NCI-H1436 treated with DMSO at 0.1 percent for 48 hours (cell line): ENCODE results near the gene FBN1.

Source experiments
- DNase-seq: peaks from one replicate; lab custom pipeline; 2025; lab: John Stamatoyannopoulos, UW

The FBN1 gene

GRCh38 chr15:48426941-48427340, 218.6 kb downstream of the FBN1 start:
- no peak for DNase-seq

- DNase-seq, result no peak
These were observed 219.5 kb downstream of the FBN1 start for GRCh38 chr15:48426044-48426443.

DNA sequence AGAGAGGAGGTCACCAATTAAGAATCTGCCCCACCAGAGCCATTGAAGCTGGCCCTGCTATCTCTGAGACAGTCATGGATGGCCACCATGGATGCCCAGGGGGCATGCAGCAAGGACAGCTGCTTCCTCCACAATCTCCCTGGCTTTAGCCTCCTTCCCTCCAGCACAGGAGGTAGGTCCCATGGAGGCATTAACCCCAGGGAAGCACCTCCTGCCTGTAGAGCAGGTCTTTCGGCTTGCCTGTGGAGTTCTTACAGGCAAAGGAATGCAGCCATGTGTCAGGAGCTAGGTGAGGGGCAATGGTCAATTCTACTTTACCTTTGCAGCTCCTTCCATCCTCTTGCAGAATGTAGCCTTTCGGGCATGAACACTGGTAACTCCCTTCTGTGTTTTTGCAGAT, 220.5 kb downstream of the FBN1 start:
- DNase-seq, result no peak

DNA sequence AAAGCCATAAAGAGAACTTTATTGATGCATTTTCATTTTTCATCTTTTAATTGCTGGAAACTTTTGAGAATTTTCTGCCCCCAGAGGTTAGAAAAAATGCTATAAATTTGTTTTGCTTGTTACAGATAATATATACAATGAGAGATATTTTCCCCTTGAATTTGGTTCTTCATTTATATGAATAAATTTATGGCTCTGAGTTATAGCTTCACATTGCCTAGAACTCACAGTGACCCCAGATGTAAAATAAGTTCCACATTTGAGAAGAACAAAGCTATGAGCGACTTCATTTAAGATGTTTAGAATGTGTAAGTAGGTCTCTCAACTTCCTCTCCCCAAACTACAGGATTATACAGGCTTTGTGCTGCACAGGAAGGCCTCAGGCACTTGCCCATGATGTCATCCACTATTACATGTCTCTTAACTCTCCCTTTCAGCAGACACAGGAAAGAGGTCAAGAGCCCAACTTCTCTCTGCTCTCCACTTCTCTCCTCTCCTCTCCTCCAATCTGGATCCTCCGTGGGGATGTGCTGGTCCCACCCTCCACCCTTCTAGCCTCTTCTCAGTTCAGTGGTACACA, 221.5 kb downstream of the FBN1 start:
- DNase-seq, result no peak

GRCh38 chr15:48423342-48423741, 222.2 kb downstream of the FBN1 start:
- DNase-seq, result no peak

- DNase-seq, result no peak
These were observed 223.1 kb downstream of the FBN1 start for GRCh38 chr15:48422401-48422800.

- no peak for DNase-seq
These were observed 224.1 kb downstream of the FBN1 start for GRCh38 chr15:48421362-48421761.

DNA sequence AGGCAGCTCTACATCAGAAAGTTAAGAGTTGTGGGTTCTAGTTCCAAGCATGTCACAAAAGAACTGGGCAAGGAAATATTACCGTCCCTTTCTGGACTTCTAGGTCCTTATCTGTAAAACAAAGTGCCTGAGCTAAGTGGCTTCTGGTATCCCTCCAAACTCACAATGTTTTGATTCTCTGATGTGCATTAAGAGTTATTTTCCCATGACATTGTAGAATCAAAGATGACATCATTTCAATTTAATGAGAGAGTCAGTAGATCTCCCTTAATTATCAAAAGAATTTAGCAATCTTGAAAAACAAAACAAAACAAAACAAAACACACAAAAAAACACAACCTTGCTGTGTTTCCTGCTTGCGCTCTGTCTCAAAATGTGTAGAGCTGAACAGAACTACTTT, 225.6 kb downstream of the FBN1 start:
- no peak for DNase-seq

GRCh38 chr15:48418343-48418742, 227.2 kb downstream of the FBN1 start:
- no peak for DNase-seq

DNA sequence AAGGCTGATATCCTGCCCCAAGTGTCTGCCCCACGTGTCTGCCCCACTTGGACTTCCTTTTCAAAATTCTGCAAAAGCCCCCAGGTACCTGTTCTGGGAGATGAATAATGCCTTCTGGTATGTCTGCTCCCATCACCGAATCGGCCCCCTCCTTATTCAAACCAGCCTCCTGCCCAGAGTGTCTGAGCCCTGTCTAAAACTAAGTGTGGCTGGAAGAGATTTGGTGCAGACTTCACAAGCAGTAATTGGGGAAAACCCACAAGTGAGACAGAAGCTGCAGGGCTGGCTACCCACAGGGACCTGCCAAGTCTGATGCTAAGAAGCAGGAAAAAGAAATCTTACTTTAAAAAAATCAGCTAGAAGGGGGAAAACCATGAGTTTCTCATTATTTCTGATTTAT, 229.2 kb downstream of the FBN1 start:
- DNase-seq, result no peak

DNA sequence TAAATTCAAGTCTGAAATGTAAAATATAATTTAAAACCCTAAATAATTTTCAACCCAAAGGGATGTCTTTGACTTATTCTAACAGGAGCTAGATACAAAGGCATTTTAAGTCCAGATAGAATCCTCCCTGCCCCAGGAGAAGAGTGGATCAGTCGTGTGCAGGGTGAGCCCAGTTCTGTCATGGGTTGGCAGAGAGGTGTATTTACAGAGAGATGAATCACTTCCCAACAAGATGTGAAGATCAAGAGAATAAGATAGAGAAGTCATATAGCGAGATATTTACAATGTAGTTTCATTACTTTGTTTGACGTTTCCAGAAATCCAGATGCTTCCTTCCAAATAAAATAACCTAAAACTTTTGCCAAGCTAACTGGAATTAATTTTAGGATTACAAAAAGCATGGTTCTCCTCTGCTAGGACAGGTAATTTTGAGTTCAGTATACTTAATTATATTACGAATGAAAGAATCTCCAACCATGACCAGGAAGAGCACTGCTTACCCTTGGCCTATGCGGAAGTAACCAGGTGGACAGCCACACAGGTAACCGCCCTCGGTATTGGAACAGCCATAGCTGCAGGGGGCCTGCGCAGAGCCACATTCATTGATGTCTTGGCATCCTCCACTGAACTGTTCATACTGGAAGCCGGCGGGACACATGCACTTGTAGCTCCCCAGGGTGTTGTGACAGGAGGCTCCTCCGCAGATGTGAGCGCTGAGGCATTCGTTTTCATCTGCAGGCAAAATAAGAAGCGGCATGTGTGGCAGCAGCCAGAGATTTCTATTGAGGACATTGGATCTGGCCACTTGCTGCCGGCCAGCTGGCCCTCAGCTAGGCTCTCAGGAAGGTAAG, 230.2 kb downstream of the FBN1 start:
- no peak for DNase-seq

DNA sequence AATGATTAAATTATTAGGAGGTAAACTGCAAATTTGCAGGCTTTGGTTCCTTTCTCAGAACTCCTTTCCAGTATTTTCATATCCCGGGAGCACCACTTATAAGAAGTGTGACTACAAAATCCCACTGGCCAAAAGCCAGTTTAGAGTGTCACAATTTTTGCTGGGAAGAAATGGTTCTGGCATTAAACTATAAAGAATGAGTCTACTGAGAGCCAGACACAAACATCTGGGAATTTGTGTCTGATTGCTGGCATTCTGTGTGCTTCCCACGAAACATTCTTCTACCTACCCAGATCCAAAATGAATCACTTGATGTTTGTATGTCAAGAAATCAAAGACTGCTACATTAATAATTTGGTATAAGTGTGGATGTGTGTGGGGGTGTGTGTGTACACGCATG, 231.5 kb downstream of the FBN1 start:
- DNase-seq, result no peak

DNA sequence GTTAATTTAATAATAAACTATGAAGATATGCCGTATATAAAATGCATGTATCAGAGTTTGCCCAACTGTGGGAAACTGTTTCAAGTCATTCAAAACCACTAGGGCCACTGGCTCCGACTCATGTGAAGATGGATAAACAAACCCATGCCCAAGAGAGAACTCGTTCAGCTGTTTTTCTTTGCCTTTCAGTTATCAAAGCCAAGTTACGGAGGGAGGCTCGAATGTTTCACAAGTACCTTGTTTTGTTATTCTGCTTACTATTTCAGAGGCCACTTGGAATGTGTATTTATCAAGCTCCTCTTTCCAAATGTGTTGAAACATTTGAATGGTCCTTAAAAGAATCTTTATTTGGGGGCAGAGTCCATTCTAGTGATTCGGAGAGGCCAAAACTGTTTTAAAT, 232.2 kb downstream of the FBN1 start:
- DNase-seq, result no peak

DNA sequence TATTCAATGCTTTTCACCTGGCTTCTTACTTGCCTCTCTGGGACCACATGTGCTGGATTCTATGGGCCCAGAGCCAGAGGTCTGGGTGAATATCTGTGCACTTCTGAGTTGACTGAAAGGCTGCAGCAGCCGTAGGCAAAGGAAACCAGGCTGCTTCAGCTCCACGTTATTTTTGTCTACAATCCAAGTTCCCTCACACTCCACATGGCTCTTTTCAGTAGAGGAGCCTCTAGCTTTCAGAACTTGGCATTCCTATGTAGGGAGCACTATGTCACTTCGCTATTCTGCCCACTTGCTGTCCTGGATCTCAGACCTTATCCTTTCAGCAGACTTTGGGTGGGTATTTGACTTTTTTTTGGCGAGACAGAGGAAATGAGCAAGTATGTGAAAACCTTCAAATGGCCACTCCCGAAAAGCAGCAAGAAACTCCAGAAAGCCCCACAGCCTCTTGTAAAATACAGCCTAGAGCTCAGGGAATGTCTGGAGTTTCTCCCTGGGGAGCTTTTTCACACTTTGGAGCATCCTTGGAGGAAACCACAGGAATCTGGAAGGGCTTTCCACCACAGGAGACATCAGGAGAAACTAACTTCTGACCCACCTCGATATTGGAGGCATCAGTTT, 233.4 kb downstream of the FBN1 start:
- no peak for DNase-seq

- no peak for DNase-seq
These were observed 235.9 kb downstream of the FBN1 start for GRCh38 chr15:48409623-48410022.

DNA sequence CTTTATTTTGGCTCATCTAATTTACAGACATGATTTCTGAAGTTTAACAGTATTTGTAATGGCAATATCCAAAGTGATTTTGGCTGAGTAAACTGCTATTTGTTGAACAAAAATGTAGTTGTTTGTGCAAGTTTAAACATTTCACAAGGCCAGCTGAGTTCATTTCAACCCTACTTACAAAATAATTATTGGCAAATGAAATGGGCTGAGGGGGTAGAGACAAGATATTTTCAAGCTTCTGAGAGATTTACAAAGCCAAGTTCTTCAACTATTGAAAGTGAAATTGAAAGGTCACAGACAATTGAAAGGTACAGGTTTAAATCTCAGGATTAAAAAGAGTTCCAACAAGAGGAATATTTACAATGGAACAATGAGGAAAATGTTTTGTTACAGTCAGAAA, 237.2 kb downstream of the FBN1 start:
- no peak for DNase-seq

- no peak for DNase-seq
These were observed 237.9 kb downstream of the FBN1 start for GRCh38 chr15:48407646-48408045.

- no peak for DNase-seq
These were observed 238.6 kb downstream of the FBN1 start for GRCh38 chr15:48406911-48407310.

- DNase-seq, result no peak
These were observed 239.1 kb downstream of the FBN1 start for GRCh38 chr15:48406266-48406891.

GRCh38 chr15:48402427-48403177, 242.9 kb downstream of the FBN1 start:
- DNase-seq, result no peak

DNA sequence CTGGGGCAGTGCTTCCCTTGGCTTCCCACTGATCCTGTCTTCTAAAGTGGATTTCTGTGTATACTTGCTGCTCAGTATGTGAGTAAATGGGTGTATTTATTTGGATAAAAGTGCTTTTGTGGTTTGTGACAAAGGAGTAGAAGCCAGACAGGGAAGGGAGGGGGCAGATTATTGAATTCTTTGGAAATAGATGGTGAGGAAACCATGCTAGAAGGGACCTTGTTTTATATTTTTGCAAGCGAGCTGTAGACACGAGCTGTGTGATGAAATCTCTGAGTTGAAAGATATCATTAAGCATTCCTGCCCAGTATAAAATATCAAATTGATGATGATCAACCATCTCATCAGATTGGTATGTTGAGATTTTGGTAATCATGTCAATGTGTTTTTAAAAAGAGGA, 245.4 kb downstream of the FBN1 start:
- no peak for DNase-seq

- DNase-seq, result no peak
These were observed 247.7 kb downstream of the FBN1 start for GRCh38 chr15:48397841-48398240.
